ENCODE measurements around the gene MAML3. TPM values are rescaled to one million over a fixed set of nuclear protein-coding genes. Genes with fewer than 3 reads are reported as not detected.

Gene MAML3
- total RNA-seq, 1 donor from 2014 or later = 8.1 TPM

DNA sequence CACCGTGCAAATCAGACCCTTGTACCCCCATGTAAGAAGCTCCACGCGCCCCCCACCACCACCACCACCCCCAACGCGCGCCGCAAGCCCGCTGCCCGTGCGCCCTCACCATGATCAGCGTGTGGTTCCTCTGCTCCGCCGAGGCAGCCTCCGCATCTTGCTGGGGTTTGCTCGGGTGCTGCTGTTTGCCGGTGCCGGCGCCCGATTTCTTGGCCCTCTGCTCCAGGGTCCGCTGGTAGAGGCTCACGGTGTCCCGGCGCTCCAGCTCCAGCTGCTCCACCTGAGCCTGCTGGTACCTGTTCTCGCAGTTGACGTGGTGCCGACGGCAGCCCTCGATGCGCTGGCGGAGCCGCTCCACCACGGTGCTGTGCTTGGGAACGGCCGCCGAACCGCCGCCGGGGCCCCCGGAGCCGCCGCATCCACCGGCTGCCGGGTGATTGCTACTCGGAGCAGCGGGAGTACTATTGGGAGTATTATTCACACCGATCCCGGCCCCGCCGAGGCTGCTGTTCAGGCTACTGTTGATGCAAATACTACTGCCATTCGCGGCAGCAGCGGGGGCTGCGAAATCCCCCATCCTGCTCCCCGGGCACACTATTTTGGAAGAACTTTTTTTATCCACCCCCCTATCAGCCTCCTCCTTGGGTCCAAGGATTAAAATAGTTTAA is 1.1 kb downstream of the MAML3 start:
- H3K9me3 Mint-ChIP-seq (ENCODE audit: unreplicated experiment) = no peaks in the 10 kb centered on the region
- DNase-seq (ENCODE audit: low read depth) = peak; percentile 30
- Histone ChIP-seq H3K4me3 (ENCODE audit: insufficient read depth, low read depth, low read length) (peak overlapping the region; percentile 97), H3K9me3 (ENCODE audit: insufficient read depth, low read depth, low read length) (no peaks in the 10 kb centered on the region), H3K36me3 (ENCODE audit: insufficient read depth, low read length) (no peaks in the 10 kb centered on the region), H4K20me1 (ENCODE audit: insufficient read depth, low read length) (no peaks in the 10 kb centered on the region), H3K79me2 (ENCODE audit: insufficient read depth, low read length) (peaks cover 7% of the 10 kb centered on the region), H3K4me1 (ENCODE audit: insufficient read depth, low read length) (peaks cover 7% of the 10 kb centered on the region), H3K27me3 (ENCODE audit: insufficient read depth, low read length) (no peaks in the 10 kb centered on the region), H3K4me2 (ENCODE audit: low read length) (peak overlapping the region; percentile 99), H2AFZ (ENCODE audit: low read depth, low read length) (peak overlapping the region; percentile 85), H3K9ac (ENCODE audit: low read length) (peak overlapping the region; percentile 91), H3K27ac (ENCODE audit: low read depth, low read length) (peak overlapping the region; percentile 91)
- no peaks in the 10 kb centered on the region for H3K27me3 Mint-ChIP-seq (ENCODE audit: low read depth, unreplicated experiment)
- no peaks in the 10 kb centered on the region for H3K36me3 Mint-ChIP-seq (ENCODE audit: low read depth, unreplicated experiment)
- TF ChIP-seq EZH2 (IDR thresholded peaks at IDR 0.05; ENCODE audit: insufficient read depth, low read length) = no peak
- TF ChIP-seq, protein P1, sequence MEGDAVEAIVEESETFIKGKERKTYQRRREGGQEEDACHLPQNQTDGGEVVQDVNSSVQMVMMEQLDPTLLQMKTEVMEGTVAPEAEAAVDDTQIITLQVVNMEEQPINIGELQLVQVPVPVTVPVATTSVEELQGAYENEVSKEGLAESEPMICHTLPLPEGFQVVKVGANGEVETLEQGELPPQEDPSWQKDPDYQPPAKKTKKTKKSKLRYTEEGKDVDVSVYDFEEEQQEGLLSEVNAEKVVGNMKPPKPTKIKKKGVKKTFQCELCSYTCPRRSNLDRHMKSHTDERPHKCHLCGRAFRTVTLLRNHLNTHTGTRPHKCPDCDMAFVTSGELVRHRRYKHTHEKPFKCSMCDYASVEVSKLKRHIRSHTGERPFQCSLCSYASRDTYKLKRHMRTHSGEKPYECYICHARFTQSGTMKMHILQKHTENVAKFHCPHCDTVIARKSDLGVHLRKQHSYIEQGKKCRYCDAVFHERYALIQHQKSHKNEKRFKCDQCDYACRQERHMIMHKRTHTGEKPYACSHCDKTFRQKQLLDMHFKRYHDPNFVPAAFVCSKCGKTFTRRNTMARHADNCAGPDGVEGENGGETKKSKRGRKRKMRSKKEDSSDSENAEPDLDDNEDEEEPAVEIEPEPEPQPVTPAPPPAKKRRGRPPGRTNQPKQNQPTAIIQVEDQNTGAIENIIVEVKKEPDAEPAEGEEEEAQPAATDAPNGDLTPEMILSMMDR (IDR thresholded peaks at IDR 0.05; ENCODE audit: insufficient read depth, low read depth, low read length) = no peak
- FAIRE-seq = no peak
- peak overlapping the region; percentile 93 for H3K4me3 Mint-ChIP-seq (ENCODE audit: unreplicated experiment)
- peak overlapping the region; percentile 92 for H3K27ac Mint-ChIP-seq (ENCODE audit: unreplicated experiment)
- peaks cover 16% of the 10 kb centered on the region for H3K4me1 Mint-ChIP-seq (ENCODE audit: low read depth, unreplicated experiment)

DNA sequence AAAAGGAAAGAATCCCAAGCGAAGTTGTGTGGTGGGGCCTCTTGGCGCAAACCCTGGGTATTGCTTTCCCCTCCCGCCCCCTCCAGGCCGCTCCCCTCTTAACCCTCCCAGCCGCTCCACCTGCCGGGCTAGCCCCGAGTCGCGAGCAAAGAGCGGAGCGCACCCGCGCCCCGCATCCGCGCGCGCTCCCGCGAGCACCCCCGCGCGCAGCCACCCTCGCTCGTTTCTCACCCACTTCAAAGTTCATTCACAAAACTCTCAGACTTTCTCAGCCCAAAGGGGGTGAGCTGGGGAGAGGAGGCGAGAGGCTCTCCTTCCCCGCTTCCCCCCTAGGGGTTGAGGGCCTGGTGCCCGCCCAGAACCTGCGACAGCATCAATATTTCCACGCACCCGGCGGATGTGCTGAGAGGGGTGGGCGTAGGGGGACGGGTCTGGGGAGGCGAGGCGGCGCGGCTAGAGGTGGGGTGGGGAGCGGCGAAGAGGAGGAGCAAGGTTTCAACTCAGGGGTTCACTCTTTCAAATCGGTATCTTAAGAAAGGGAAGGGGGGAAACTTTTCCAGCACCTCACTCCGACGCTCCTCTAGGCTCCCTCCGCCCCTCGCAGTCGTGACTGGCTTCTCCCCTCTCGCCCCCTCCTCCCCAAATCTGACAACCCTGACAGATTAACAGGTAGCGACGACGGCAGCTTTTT is 1.8 kb downstream of the MAML3 start:
- Histone ChIP-seq H3K9ac (ENCODE audit: low read length) (peak overlapping the region; percentile 91), H3K4me1 (ENCODE audit: insufficient read depth, low read length) (peaks cover 7% of the 10 kb centered on the region), H3K4me2 (ENCODE audit: low read length) (peak overlapping the region; percentile 99), H3K27me3 (ENCODE audit: insufficient read depth, low read length) (no peaks in the 10 kb centered on the region), H3K36me3 (ENCODE audit: insufficient read depth, low read length) (no peaks in the 10 kb centered on the region), H2AFZ (ENCODE audit: low read depth, low read length) (peak overlapping the region; percentile 85), H3K79me2 (ENCODE audit: insufficient read depth, low read length) (peaks cover 7% of the 10 kb centered on the region), H3K9me3 (ENCODE audit: insufficient read depth, low read depth, low read length) (no peaks in the 10 kb centered on the region), H3K27ac (ENCODE audit: low read depth, low read length) (peak overlapping the region; percentile 91), H3K4me3 (ENCODE audit: insufficient read depth, low read depth, low read length) (peak overlapping the region; percentile 97), H4K20me1 (ENCODE audit: insufficient read depth, low read length) (no peaks in the 10 kb centered on the region)
- peaks cover 23% of the 10 kb centered on the region for H3K4me1 Mint-ChIP-seq (ENCODE audit: low read depth, unreplicated experiment)
- H3K4me3 Mint-ChIP-seq (ENCODE audit: unreplicated experiment) = peak overlapping the region; percentile 93
- H3K36me3 Mint-ChIP-seq (ENCODE audit: low read depth, unreplicated experiment) = no peaks in the 10 kb centered on the region
- H3K27me3 Mint-ChIP-seq (ENCODE audit: low read depth, unreplicated experiment) = no peaks in the 10 kb centered on the region
- TF ChIP-seq, protein P1 (IDR thresholded peaks at IDR 0.05; ENCODE audit: insufficient read depth, low read depth, low read length) = no peak
- no peak for TF ChIP-seq EZH2 (IDR thresholded peaks at IDR 0.05; ENCODE audit: insufficient read depth, low read length)
- no peak for DNase-seq (ENCODE audit: low read depth)
- H3K9me3 Mint-ChIP-seq (ENCODE audit: unreplicated experiment) = no peaks in the 10 kb centered on the region
- H3K27ac Mint-ChIP-seq (ENCODE audit: unreplicated experiment) = peak overlapping the region; percentile 92
- no peak for FAIRE-seq

DNA sequence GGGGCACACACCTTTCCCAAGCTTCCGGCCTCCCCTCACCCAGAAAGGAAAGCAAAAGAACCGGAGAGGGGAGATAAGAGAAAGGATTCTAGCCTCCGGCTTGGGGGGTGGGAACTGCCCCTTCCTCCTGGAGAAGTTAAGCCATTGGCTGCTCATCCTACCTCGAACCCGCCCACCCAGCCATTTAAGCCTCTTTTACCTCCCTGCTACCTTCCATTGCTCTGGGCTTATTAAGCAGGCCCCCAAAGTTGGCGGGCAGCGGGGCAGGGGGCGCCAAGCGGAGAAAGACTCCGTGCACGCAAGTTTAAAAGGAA is 2.3 kb downstream of the MAML3 start:
- Mint-ChIP-seq H3K4me1 (ENCODE audit: low read depth, unreplicated experiment) (peaks cover 24% of the 10 kb centered on the region), H3K9me3 (ENCODE audit: unreplicated experiment) (no peaks in the 10 kb centered on the region), H3K4me3 (ENCODE audit: unreplicated experiment) (peak overlapping the region; percentile 93), H3K27me3 (ENCODE audit: low read depth, unreplicated experiment) (no peaks in the 10 kb centered on the region), H3K27ac (ENCODE audit: unreplicated experiment) (peak overlapping the region; percentile 47), H3K36me3 (ENCODE audit: low read depth, unreplicated experiment) (no peaks in the 10 kb centered on the region)
- peak overlapping the region; percentile 91 for H3K27ac ChIP-seq (ENCODE audit: low read depth, low read length)
- H3K36me3 ChIP-seq (ENCODE audit: insufficient read depth, low read length) = no peaks in the 10 kb centered on the region
- peaks cover 7% of the 10 kb centered on the region for H3K79me2 ChIP-seq (ENCODE audit: insufficient read depth, low read length)
- H4K20me1 ChIP-seq (ENCODE audit: insufficient read depth, low read length) = no peaks in the 10 kb centered on the region
- peaks cover 7% of the 10 kb centered on the region for H3K4me1 ChIP-seq (ENCODE audit: insufficient read depth, low read length)
- FAIRE-seq (no peak), DNase-seq (ENCODE audit: low read depth) (peak; percentile 89)
- no peaks in the 10 kb centered on the region for H3K9me3 ChIP-seq (ENCODE audit: insufficient read depth, low read depth, low read length)
- H3K4me2 ChIP-seq (ENCODE audit: low read length) = peak overlapping the region; percentile 99
- no peak for TF ChIP-seq EZH2 (IDR thresholded peaks at IDR 0.05; ENCODE audit: insufficient read depth, low read length)
- TF ChIP-seq, protein P1 (IDR thresholded peaks at IDR 0.05; ENCODE audit: insufficient read depth, low read depth, low read length) = no peak
- no peaks in the 10 kb centered on the region for H3K27me3 ChIP-seq (ENCODE audit: insufficient read depth, low read length)
- H3K9ac ChIP-seq (ENCODE audit: low read length) = peak overlapping the region; percentile 91
- H3K4me3 ChIP-seq (ENCODE audit: insufficient read depth, low read depth, low read length) = peak overlapping the region; percentile 97
- H2AFZ ChIP-seq (ENCODE audit: low read depth, low read length) = peak overlapping the region; percentile 62

All from astrocyte (in vitro differentiated cells and primary cell).